Measurements from ENCODE around the gene SEC11A. TPM values are rescaled to one million over a fixed set of nuclear protein-coding genes. Genes with fewer than 3 reads are reported as not detected.
A peak's percentile ranks its signal among the peaks of the same experiment; 100 is the strongest.

The SEC11A gene
- total RNA-seq, 1 experiment from 2014 or later: 104 TPM

- no TSS peak for BruUV-seq (replicated peaks)
- Histone ChIP-seq H3K27ac (ENCODE audit: low read depth, low read length, poor library complexity, severe bottlenecking) (no peak overlapping the region), H3K27me3 (replicated peaks; ENCODE audit: insufficient read depth, low read depth, low read length, poor library complexity) (no peaks in the 10 kb centered on the region), H3K4me3 (ENCODE audit: low read depth, low read length, poor library complexity, severe bottlenecking) (no peak overlapping the region), H3K4me1 (ENCODE audit: insufficient read depth, low read length, poor library complexity, severe bottlenecking) (no peaks in the 10 kb centered on the region), H3K36me3 (ENCODE audit: insufficient read depth, low read length, poor library complexity, severe bottlenecking) (no peaks in the 10 kb centered on the region), H3K9me3 (ENCODE audit: low read depth, low read length, poor library complexity, severe bottlenecking) (no peaks in the 10 kb centered on the region)
- CTCF ChIA-PET: no interaction called here
- TF ChIP-seq CTCF (conservative IDR thresholded peaks at IDR 0.05; ENCODE audit: low read depth, low read length): no peak
- TF ChIP-seq EZH2 (IDR thresholded peaks at IDR 0.05; ENCODE audit: borderline replicate concordance, low read depth, low read length, poor library complexity, severe bottlenecking): no peak
- no peak for DNase-seq (ENCODE audit: low spot score)
- intact Hi-C loops (cut with micrococcal nuclease; ENCODE audit: unreplicated experiment): no loop called here
- POLR2A ChIA-PET (ENCODE audit: low non-redundant PET): no interaction called here
These were observed 5.4 kb upstream of the SEC11A start for GRCh38 chr15:84721371-84721770.

- CTCF ChIA-PET: interaction anchor here (0.5 kb wide), 1 partner anchor 15 kb away, joined by 8 read pairs; no protein-coding TSS in a partner anchor
- no peaks in the 10 kb centered on the region for H3K27me3 ChIP-seq (replicated peaks; ENCODE audit: insufficient read depth, low read depth, low read length, poor library complexity)
- peak; percentile 50 for DNase-seq (ENCODE audit: low spot score)
- peak overlapping the region; percentile 98 for H3K4me3 ChIP-seq (ENCODE audit: low read depth, low read length, poor library complexity, severe bottlenecking)
- H3K4me1 ChIP-seq (ENCODE audit: insufficient read depth, low read length, poor library complexity, severe bottlenecking): peaks cover 9% of the 10 kb centered on the region
- peaks cover 6% of the 10 kb centered on the region for H3K36me3 ChIP-seq (ENCODE audit: insufficient read depth, low read length, poor library complexity, severe bottlenecking)
- POLR2A ChIA-PET (ENCODE audit: low non-redundant PET): interaction anchor here (0.6 kb wide), 1 partner anchor 16 kb away, joined by 5 read pairs; no protein-coding TSS in a partner anchor
- H3K27ac ChIP-seq (ENCODE audit: low read depth, low read length, poor library complexity, severe bottlenecking): peak overlapping the region; percentile 78
- intact Hi-C loops (cut with micrococcal nuclease; ENCODE audit: unreplicated experiment): no loop called here
- no peak for TF ChIP-seq EZH2 (IDR thresholded peaks at IDR 0.05; ENCODE audit: borderline replicate concordance, low read depth, low read length, poor library complexity, severe bottlenecking)
- no peak for TF ChIP-seq CTCF (conservative IDR thresholded peaks at IDR 0.05; ENCODE audit: low read depth, low read length)
- H3K9me3 ChIP-seq (ENCODE audit: low read depth, low read length, poor library complexity, severe bottlenecking): no peaks in the 10 kb centered on the region
- BruUV-seq (replicated peaks): TSS peak; percentile 51
These were observed 401 bp downstream of the SEC11A start for GRCh38 chr15:84715441-84716035.

GRCh38 chr15:84714821-84715220 is 1.1 kb downstream of the SEC11A start:
- H3K27ac ChIP-seq (ENCODE audit: low read depth, low read length, poor library complexity, severe bottlenecking): no peak overlapping the region
- CTCF ChIA-PET: interaction anchor here (0.6 kb wide), 1 partner anchor 113 kb away, joined by 3 read pairs; no protein-coding TSS in a partner anchor
- H3K4me1 ChIP-seq (ENCODE audit: insufficient read depth, low read length, poor library complexity, severe bottlenecking): peaks cover 9% of the 10 kb centered on the region
- BruUV-seq (replicated peaks): no TSS peak
- H3K36me3 ChIP-seq (ENCODE audit: insufficient read depth, low read length, poor library complexity, severe bottlenecking): peaks cover 10% of the 10 kb centered on the region
- intact Hi-C loops (cut with micrococcal nuclease; ENCODE audit: unreplicated experiment): no loop called here
- H3K4me3 ChIP-seq (ENCODE audit: low read depth, low read length, poor library complexity, severe bottlenecking): peak overlapping the region; percentile 98
- DNase-seq (ENCODE audit: low spot score): no peak
- no peaks in the 10 kb centered on the region for H3K9me3 ChIP-seq (ENCODE audit: low read depth, low read length, poor library complexity, severe bottlenecking)
- H3K27me3 ChIP-seq (replicated peaks; ENCODE audit: insufficient read depth, low read depth, low read length, poor library complexity): no peaks in the 10 kb centered on the region
- TF ChIP-seq EZH2 (IDR thresholded peaks at IDR 0.05; ENCODE audit: borderline replicate concordance, low read depth, low read length, poor library complexity, severe bottlenecking) (no peak), CTCF (conservative IDR thresholded peaks at IDR 0.05; ENCODE audit: low read depth, low read length) (no peak)
- POLR2A ChIA-PET (ENCODE audit: low non-redundant PET): no interaction called here

Data from A673 (cell line).